T-helper 22 cell (primary cell): ENCODE data around the gene HPS1.

ENCODE experiments used
- DNase-seq: peaks from one replicate; pipeline ENCODE4 v3.0.0-alpha.2; 2020; ENCODE audit warnings: low read depth

The HPS1 gene

DNA sequence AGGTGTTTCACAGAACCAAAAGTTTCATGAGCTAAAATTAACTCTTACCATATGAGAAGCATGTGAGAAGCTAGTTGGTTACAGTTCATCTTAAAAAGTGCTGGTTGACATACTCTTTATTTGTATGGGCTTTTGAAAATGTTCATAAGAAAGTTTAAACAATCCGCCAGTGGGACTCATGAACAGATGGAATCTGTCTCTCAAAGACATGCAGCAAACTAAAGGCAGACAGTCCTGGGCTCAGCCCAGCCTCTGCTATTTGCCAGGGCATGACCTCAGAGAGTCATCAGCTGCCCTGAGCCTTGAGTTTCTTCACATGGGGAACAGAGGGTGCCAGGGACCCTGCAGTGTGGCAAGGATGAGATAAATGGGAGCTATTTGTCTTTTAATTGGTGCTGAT is 35.0 kb downstream of the HPS1 start:
- no peak for DNase-seq

GRCh38 chr10:98411166-98411565 is 35.6 kb downstream of the HPS1 start:
- no peak for DNase-seq

- DNase-seq = no peak
Observed at GRCh38 chr10:98410759-98411158, 36.0 kb downstream of the HPS1 start.

GRCh38 chr10:98410135-98410743 is 36.5 kb downstream of the HPS1 start:
- DNase-seq = no peak

- no peak for DNase-seq
Observed at GRCh38 chr10:98408799-98409198, 37.9 kb downstream of the HPS1 start.

DNA sequence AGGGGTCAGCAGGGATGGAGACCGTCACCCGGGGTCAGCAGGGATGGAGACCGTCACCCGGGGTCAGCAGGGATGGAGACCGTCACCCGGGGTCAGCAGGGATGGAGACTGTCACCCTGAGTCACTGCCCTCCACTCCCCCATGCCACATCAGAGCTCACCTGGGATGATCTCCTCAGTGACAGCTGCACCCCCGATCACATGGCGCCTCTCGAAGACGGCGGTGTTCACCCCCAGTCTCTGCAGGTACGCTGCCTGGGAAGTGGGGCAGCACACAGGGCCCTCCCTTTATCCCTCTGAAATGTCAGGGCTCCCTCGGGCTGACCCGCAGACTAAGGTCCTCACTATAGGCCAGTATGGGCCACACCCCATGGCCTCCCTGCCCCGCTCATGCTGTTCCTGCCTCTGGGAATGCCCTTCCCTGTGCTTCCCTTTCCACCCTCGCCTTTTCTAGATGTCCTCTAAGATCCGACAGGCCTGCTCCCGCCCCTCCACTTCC is 38.9 kb downstream of the HPS1 start:
- DNase-seq = no peak

DNA sequence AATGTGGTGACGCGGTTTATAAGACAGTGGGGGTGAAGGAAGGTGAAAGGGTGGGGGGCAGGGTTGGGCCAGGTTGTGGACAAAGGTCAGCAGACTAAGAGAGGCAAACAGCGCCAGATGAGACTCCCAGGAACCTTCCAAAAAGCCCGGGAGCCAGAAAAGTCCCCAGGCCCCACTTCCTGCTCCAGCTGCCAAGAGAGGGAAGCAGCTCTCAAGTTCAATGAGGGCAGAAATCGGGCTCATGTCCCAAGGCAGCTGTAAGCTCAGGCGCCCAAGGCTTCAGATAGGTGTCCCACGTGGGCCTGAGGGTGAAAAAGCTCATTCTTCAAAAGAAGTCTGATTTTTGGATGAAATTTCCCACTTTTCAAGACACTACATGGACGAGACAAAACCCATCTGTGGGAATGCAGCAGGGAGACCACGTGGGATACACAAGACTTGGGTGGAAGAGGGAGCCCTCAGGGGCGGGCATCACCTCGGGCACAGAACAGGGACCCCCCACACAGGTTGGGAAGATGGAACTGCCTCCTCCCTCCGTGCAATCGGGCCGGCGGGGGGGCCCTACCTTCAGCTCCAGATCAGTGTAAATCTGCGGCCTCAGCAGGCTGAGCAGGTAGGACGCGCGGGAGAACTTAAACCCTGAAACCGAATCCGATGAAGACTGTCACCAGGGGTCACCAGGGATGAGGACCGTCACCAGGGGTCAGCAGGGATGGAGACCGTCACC is 39.6 kb downstream of the HPS1 start:
- DNase-seq = no peak

GRCh38 chr10:98405422-98405821 is 41.3 kb downstream of the HPS1 start:
- DNase-seq = no peak

- no peak for DNase-seq
Observed at GRCh38 chr10:98404571-98405359, 42.0 kb downstream of the HPS1 start.

DNA sequence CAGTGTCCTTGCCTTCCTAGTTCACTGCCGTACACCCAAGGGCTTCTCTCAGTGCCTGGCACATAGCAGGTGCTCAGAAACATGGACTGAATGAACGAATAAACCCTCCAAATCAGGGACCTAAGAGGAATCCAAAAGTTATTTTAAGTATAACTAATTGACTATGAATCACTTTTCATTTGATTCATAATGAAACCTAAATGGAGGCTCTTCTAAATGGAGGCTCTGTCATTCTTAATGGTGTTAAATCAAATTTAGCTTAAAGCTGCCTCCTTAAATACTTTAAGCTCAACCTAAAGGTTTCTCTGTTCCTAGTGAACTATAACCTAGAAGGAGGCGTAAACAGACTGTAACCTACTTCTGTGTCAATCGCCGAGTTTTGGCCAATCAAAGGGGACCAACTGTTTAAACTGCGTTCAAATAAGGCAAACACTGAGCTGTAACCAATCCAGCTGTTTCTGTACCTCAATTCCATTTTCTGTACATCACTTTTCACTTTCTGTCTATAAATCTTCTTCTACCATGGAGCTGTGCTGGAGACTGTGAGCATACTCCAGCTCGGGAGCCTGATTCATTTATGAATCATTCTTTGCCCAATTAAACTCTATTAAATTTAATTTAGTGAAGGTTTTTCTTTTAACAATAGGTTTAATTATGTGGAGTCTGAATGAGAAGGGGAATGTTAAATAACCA is 42.8 kb downstream of the HPS1 start:
- DNase-seq = no peak

- DNase-seq = no peak
Observed at GRCh38 chr10:98402931-98403718, 43.6 kb downstream of the HPS1 start.

- DNase-seq = no peak
Observed at GRCh38 chr10:98402478-98402877, 44.3 kb downstream of the HPS1 start.

DNA sequence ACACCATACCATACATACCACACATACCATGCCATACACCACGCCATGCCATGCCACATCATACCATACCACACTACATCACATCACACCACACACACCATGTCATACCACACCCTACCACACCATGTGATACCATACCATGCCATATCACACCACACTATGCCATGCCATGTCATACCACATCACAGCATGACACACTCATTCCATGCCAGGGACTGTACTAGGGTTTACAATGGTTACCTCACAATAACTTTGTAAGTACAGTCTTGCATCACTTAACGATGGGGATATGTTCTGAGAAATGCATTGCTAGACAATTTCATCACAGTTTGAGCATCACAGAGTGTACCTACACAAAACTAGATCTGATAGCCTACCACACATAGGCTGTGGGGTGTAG is 46.3 kb downstream of the HPS1 start:
- no peak for DNase-seq

DNA sequence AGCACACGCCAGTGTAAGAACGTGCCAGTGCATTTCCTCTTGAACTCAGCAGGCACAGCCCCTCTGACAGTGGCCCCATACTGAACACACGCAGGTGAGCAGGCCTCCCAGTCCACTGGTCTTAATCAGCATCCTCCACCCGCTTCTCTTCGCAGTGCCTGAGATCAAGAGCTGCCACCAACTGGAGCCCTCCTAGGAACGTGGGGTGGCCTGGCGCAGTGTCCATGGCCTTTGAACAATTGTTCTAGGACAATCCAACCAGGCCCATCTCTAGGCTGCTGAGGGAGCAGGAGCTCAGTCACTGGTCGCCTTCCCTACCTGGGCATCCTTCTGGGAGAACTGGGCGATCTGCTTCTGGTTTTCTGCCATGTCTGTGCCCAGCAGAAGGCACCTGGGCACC is 47.0 kb downstream of the HPS1 start:
- no peak for DNase-seq

GRCh38 chr10:98397089-98397600 is 49.6 kb downstream of the HPS1 start:
- no peak for DNase-seq

DNA sequence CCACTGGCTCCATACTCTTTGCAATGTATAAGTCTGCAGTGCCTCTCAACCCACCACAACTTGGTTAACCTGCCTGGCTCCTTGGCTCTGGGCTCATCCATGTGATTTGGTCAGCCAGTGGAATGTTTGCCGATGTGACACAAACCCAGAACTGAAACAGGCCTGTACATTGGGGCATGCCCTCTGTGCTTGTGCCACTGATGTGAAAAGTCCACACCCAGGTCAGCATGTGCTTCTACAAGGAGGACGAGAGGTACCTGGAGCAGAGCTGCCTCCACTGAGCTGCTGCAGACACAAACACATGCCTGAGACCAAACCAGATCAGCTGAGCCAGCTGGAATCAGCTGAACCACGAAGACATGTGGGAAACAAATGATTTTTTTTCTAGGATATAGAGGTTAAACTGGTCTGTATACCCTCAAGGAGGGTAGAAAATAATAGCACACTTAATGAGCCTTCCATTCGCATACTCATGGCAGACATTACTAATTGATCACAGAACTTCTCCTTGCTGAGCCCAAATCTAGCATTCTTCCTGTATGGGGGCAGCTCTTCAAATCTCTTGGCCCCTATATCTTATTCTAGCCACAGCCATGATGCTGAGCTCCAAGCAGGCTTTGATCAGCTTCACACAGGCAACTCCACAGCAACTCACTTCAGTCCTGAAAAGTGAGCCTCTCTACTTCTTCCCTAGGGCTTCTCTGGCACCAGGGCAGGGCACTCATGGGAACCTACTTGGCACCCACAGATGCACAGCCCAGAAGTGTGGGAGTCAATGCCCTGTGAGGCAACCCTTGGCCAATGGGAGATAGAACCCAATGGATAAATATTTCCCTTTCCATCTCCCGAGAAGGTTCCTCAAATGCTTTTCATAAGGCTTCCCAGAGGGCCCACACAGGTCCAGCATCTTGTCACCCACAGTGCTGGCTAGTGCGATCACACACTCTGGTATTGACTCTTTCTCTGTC is 50.4 kb downstream of the HPS1 start:
- DNase-seq = no peak

- no peak for DNase-seq
Observed at GRCh38 chr10:98394851-98395440, 51.8 kb downstream of the HPS1 start.

GRCh38 chr10:98391578-98391991 is 55.1 kb downstream of the HPS1 start:
- no peak for DNase-seq

- DNase-seq = no peak
Observed at GRCh38 chr10:98391065-98391464, 55.7 kb downstream of the HPS1 start.

DNA sequence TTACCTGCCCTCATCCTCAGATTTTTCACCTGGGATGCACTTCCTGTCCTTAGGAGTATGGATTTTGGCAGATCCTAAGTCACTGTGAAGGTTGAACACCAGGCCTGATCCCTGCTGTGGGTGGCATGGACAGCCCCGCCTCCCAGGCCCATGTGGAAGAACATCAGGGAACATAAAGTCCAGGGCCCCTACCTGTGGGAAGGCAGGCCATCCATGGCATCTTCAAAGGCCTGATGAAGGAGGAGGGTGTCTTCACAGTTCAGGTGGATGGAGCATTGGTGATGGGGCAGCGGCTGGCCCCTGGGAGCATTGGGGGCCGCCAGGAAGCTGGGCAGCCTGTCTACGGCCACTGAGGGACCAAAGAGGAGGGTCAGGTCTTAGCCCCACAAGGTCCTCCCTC is 56.3 kb downstream of the HPS1 start:
- no peak for DNase-seq
